Osteocyte (in vitro differentiated cells): ENCODE results near the gene KRT79. TPM values are rescaled to one million over a fixed set of nuclear protein-coding genes. Genes with fewer than 3 reads are reported as not detected.

Experiments used
- DNase-seq: peaks from one replicate; pipeline ENCODE4 v3.0.0; 2021; ENCODE audit warnings: mixed read lengths; ENCODE audit not compliant: unreplicated experiment; ENCODE audit errors: extremely low spot score
- H3K27ac Mint-ChIP-seq: one replicate; pipeline ENCODE4 v1.8.0; 2021; ENCODE audit warnings: mild to moderate bottlenecking, mixed read lengths; ENCODE audit not compliant: unreplicated experiment
- H3K27me3 Mint-ChIP-seq: one replicate; pipeline ENCODE4 v1.8.0; 2021; ENCODE audit warnings: mixed read lengths; ENCODE audit not compliant: unreplicated experiment
- H3K36me3 Mint-ChIP-seq: one replicate; pipeline ENCODE4 v1.8.0; 2021; ENCODE audit warnings: mixed read lengths; ENCODE audit not compliant: unreplicated experiment
- H3K4me1 Mint-ChIP-seq: one replicate; pipeline ENCODE4 v1.8.0; 2021; ENCODE audit warnings: mixed read lengths; ENCODE audit not compliant: unreplicated experiment
- H3K4me3 Mint-ChIP-seq: one replicate; pipeline ENCODE4 v1.8.0; 2021; ENCODE audit warnings: mild to moderate bottlenecking, moderate library complexity, mixed read lengths; ENCODE audit not compliant: unreplicated experiment
- H3K9me3 Mint-ChIP-seq: one replicate; pipeline ENCODE4 v1.8.0; 2021; ENCODE audit warnings: mixed read lengths; ENCODE audit not compliant: unreplicated experiment
- CTCF ChIP-seq: fragments of 200-600 bp; sonication (generic); IDR thresholded peaks from 2 replicates; pipeline ENCODE4 v1.5.0; 2021; ENCODE audit warnings: antibody characterized with exemption, mild to moderate bottlenecking, moderate library complexity
- total RNA-seq: library from RNA; stranded (reverse); gene quantifications from 2 replicates; pipeline ENCODE4 v1.2.1, GENCODE V29; 2021

The KRT79 gene
- total RNA-seq, 1 donor from 2014 or later = not detected

- Mint-ChIP-seq H3K36me3 (no peaks in the 10 kb centered on the region), H3K4me1 (no peaks in the 10 kb centered on the region), H3K9me3 (no peaks in the 10 kb centered on the region), H3K4me3 (no peak overlapping the region), H3K27me3 (peaks cover 30% of the 10 kb centered on the region), H3K27ac (no peak overlapping the region)
- DNase-seq = no peak
- no peak for TF ChIP-seq CTCF
These were observed 13.6 kb downstream of the KRT79 start for GRCh38 chr12:52820521-52820920.

GRCh38 chr12:52819731-52820510, 14.2 kb downstream of the KRT79 start:
- no peak for DNase-seq
- Mint-ChIP-seq H3K4me3 (no peak overlapping the region), H3K27me3 (peaks cover 36% of the 10 kb centered on the region), H3K27ac (no peak overlapping the region), H3K9me3 (no peaks in the 10 kb centered on the region), H3K36me3 (no peaks in the 10 kb centered on the region), H3K4me1 (no peaks in the 10 kb centered on the region)
- TF ChIP-seq CTCF = no peak

DNA sequence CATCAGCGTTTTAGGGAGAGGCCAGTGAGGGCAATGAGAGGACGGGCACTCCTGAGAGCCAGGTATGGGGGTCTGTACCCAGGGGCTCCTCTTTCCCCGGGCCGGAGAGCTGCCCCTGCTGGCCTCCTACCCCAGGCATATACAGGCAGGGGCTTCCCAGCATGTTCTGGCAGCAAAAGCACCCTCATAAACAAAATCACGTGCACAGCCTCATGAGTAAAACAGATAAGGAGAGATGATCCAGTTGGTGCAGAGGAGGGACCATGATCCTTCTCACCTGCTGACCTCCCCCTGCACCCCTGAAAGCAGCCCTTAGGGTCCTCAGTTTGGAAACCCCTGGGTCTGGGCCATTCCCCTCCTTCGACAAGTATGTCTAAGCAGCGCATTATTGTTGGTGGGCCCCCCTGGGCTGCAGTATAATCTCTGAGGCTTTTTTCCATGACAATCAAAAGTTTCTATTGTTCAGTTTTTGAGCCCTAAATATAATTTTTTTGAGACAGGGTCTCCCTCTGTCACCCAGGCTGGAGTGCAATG, 15.2 kb downstream of the KRT79 start:
- Mint-ChIP-seq H3K4me1 (no peaks in the 10 kb centered on the region), H3K4me3 (no peak overlapping the region), H3K27me3 (peaks cover 40% of the 10 kb centered on the region), H3K9me3 (no peaks in the 10 kb centered on the region), H3K27ac (no peak overlapping the region), H3K36me3 (no peaks in the 10 kb centered on the region)
- TF ChIP-seq CTCF = no peak
- DNase-seq = no peak

DNA sequence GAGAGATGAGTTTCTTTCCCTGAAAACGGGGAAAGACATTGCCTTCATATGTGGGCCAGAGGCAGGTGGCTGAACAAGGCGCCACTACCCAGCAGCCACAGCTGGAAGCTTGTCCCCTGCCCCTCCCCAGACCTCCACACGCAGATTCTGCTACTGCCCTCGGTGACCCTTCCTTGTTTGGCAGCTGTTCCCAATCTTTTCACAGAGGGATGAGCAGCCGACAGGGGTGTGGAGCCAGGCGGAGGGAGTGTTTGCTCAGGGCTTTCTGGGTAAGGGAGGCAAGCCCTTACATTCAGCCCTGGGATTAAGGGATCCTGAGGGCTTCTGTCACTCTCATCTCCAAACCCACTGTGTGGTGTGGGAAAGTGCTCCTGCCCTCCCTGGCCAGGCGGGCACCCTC, 15.7 kb downstream of the KRT79 start:
- Mint-ChIP-seq H3K36me3 (no peaks in the 10 kb centered on the region), H3K27me3 (peaks cover 40% of the 10 kb centered on the region), H3K4me1 (no peaks in the 10 kb centered on the region), H3K4me3 (no peak overlapping the region), H3K27ac (no peak overlapping the region), H3K9me3 (no peaks in the 10 kb centered on the region)
- no peak for TF ChIP-seq CTCF
- DNase-seq = no peak

DNA sequence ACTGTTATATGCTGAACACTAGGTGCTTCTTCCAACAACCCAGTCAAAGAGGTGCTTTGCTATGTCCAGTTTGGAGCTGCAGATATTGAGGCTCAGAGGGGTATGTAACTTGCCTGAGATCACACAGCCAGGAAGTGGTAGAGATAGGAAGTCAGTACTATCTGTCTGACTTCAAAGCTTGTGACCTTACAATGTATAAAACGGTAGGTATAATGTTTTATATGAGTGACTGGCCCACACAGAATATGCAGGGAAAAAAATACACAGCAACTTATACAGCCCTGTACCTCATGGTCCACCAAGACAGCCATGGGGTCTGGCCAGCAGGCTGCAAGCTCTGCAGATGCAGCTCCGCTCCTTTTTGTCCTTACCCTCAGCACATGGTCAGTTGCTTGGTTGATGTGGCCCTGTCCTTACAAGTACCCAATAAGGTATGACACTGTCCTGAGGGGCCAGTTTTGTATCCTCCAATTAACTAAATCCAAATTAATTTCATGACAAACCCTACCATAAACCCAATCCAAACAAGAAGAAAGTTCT, 16.3 kb downstream of the KRT79 start:
- DNase-seq = no peak
- Mint-ChIP-seq H3K4me3 (no peak overlapping the region), H3K27ac (no peak overlapping the region), H3K27me3 (peaks cover 40% of the 10 kb centered on the region), H3K36me3 (no peaks in the 10 kb centered on the region), H3K9me3 (no peaks in the 10 kb centered on the region), H3K4me1 (no peaks in the 10 kb centered on the region)
- no peak for TF ChIP-seq CTCF
